ENCODE results near the gene SGCD.

SGCD gene

DNA sequence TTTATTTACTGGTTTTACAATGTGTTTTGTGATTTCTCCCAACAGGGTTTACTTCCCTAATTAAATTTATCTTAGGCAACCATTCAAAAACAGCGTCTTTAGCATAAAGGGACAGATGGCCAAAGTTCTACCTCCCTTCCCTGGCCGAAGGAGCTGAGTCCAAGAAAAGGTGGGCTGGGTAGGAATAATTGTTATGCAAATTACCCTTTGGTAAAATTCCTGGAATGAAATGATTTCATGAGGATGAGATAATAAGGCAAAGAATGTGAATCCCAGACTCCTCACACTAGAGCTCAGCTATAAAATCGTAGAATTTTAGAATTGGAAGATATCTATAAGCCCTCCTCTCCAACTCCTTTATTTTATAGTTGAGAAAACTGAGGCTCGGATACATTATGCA, 119.6 kb downstream of the SGCD start:
- no peak overlapping the region for H3K4me3 ChIP-seq (ENCODE audit: low read length)
- DNase-seq (ENCODE audit: low read depth) = no peak
- TF ChIP-seq, protein P1, sequence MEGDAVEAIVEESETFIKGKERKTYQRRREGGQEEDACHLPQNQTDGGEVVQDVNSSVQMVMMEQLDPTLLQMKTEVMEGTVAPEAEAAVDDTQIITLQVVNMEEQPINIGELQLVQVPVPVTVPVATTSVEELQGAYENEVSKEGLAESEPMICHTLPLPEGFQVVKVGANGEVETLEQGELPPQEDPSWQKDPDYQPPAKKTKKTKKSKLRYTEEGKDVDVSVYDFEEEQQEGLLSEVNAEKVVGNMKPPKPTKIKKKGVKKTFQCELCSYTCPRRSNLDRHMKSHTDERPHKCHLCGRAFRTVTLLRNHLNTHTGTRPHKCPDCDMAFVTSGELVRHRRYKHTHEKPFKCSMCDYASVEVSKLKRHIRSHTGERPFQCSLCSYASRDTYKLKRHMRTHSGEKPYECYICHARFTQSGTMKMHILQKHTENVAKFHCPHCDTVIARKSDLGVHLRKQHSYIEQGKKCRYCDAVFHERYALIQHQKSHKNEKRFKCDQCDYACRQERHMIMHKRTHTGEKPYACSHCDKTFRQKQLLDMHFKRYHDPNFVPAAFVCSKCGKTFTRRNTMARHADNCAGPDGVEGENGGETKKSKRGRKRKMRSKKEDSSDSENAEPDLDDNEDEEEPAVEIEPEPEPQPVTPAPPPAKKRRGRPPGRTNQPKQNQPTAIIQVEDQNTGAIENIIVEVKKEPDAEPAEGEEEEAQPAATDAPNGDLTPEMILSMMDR (IDR thresholded peaks at IDR 0.05; ENCODE audit: insufficient read depth, low read depth, low read length, missing control alignments) = no peak

DNA sequence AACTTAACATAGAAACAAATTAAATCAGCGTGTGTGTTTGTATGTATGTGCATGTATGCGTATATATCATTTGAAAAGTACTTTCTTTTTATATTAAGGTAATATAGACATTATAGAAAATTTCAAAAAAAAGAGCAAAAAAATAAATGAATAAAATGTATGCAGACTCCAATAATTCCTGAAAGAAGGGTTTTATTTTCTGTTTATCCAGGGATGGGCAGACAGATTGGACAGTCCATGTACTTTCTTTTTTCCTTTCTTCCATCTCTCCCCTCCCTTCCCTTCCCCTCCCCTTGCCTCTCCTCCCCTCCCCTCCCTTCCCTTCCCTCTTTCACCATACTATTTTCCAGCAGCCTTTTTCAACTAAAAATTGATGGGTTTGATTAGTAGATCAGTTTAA, 123.8 kb downstream of the SGCD start:
- TF ChIP-seq, protein P1 (IDR thresholded peaks at IDR 0.05; ENCODE audit: insufficient read depth, low read depth, low read length, missing control alignments) = no peak
- H3K4me3 ChIP-seq (ENCODE audit: low read length) = no peak overlapping the region

DNA sequence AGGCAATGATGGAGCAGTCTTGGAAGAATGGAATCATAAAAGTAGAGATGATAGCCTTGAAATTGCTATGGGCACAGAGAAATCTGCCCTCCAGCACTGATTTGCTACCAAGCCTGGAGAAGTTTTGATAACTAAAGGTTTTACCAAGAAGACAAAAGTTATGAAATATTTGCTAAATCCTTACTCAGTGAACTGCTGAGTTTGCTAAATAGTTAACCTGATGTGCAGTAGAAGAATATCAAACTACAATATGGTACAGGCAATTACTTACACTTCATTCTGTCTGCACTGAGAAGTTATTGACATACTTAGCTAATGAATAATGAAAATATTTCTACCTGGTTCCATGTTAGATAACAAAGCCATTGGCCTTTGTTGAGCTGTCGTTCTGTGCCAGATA, 124.5 kb downstream of the SGCD start:
- no peak overlapping the region for H3K4me3 ChIP-seq (ENCODE audit: low read length)
- TF ChIP-seq, protein P1 (IDR thresholded peaks at IDR 0.05; ENCODE audit: insufficient read depth, low read depth, low read length, missing control alignments) = no peak
- DNase-seq (ENCODE audit: low read depth) = no peak

More for the DNA sequence above, 123.8 kb downstream of the SGCD start:
- no peak for DNase-seq (ENCODE audit: low read depth)

DNA sequence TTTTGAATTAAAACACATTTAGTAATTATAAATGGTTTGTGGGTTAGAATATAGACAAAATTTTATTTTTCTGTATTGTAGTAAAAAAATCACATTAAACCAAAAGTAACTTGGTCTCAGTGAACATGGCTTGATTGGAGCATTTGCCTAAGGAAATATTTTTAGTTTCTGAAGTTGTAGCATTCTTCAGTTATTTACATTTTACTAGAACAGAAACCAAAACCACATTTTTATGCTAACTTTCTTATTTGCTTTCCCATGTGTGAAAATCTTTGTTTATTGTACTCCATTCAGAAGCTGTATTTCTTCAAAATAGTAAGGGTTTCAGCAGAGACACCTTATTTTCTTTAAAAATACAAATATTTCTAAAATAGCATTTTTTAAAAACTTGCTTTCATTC, 129.9 kb downstream of the SGCD start:
- DNase-seq (ENCODE audit: low read depth) = no peak
- TF ChIP-seq, protein P1 (IDR thresholded peaks at IDR 0.05; ENCODE audit: insufficient read depth, low read depth, low read length, missing control alignments) = no peak
- no peak overlapping the region for H3K4me3 ChIP-seq (ENCODE audit: low read length)

DNA sequence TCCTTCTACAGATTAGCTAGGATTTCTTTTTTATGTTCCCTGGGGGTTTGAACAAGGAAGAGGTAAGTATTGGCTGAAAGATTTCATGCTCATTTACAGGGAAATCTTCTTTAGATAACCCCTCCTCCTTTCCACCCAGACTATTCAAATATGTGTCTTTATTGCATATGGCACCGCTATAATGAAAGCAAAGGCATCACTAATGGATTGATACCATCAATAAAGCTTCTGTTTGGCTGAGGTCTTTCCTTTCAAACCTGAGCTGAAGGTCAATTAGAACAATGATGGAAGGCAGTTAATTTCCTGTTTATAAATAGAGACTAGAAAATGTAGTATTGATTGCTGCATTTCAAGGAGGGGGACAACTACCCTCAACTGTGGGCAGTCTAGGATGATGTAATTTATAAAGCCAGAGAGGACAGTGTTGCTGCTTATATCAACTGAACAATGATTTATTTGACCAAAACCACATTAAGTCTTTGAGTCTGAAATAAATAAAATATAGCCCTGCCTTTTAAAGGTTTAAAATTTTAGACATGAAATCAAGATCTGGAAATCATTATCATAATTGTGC, 132.9 kb downstream of the SGCD start:
- no peak overlapping the region for H3K4me3 ChIP-seq (ENCODE audit: low read length)
- TF ChIP-seq, protein P1 (IDR thresholded peaks at IDR 0.05; ENCODE audit: insufficient read depth, low read depth, low read length, missing control alignments) = no peak
- DNase-seq (ENCODE audit: low read depth) = no peak

DNA sequence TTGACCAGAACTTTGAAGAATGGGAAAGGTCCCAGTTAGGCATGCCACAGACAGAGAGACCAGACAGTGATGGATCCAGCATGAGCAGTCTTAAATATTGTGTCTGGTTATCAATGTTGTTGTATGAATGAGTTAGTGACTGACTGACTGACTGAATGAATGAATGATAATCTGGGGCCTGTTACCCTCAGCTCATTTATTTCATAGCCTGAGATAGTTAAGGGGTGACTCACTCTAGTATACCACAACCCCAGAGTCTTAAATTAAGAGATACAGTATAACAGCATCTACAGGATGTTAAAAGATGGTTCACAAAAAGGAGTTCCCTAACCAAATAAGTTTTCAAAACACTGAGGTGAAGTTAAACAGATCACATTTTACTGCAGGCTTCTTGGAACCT, 133.5 kb downstream of the SGCD start:
- TF ChIP-seq, protein P1 (IDR thresholded peaks at IDR 0.05; ENCODE audit: insufficient read depth, low read depth, low read length, missing control alignments) = no peak
- no peak overlapping the region for H3K4me3 ChIP-seq (ENCODE audit: low read length)
- DNase-seq (ENCODE audit: low read depth) = no peak

DNA sequence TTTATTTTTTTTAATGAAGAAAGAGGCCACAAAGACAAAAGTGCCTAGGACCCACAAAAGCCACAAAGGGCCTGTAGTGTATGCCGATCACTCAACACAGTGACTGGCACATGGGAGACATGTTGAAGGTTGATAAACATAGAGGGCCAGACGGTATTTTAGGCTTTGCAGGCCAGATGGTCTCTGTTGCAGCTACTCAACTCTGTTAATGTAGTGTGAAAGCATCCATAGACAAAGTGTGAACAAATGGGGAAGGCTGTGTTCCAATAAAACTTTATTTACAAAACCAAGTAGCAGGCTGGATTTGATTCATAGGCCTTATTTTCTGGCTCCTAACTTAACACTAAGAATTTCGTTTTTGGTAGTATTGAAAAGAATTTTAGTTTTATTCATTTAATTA, 139.9 kb downstream of the SGCD start:
- TF ChIP-seq, protein P1 (IDR thresholded peaks at IDR 0.05; ENCODE audit: insufficient read depth, low read depth, low read length, missing control alignments) = no peak
- no peak for DNase-seq (ENCODE audit: low read depth)
- H3K4me3 ChIP-seq (ENCODE audit: low read length) = no peak overlapping the region

Measured in epithelial cell of esophagus (primary cell).